NCI-H2227 (cell line): ENCODE measurements around the gene PTPRN2.

Experiments
- DNase-seq: peaks from one replicate; lab custom pipeline; 2025; ENCODE audit not compliant: unreplicated experiment; lab: John Stamatoyannopoulos, UW

Gene PTPRN2

DNA sequence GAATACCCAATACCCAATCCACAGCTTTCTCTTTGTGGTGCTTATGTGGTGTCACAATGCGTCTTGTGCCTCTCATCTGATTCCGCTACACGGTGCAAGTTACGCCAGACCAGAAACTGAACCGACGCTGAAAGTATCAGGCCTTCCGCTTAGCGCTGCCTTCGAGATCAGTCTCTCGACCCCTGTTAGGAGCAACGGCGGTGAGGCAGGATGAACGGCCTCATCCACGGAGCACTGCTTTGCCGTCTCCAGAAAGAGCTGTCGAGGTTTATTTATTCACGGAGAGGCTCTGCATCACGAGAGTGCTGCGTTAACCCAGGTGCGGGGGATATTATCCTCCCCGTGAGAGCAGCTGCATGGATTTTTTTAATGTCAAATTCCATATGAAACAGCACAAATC, 786.5 kb downstream of the PTPRN2 start:
- no peak for DNase-seq

DNA sequence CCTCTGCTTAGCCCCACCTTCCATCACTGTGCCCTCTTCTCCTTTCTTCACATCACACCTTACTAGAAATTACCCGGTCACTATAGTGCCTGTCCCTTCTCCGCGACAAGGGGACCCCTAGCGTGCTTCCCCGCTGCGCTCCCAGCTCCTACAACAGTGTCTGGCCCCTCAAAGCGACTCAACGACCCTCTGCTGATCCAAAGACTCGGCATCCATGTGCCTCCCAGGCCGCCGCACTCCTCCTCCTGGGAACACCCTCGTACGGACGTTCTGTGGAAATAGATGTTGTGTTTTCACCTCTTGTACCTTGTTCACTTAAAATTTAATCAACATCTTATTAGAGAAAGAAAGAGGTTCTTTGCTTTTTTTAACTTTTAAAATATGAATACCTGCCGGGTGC, 787.3 kb downstream of the PTPRN2 start:
- DNase-seq = no peak

DNA sequence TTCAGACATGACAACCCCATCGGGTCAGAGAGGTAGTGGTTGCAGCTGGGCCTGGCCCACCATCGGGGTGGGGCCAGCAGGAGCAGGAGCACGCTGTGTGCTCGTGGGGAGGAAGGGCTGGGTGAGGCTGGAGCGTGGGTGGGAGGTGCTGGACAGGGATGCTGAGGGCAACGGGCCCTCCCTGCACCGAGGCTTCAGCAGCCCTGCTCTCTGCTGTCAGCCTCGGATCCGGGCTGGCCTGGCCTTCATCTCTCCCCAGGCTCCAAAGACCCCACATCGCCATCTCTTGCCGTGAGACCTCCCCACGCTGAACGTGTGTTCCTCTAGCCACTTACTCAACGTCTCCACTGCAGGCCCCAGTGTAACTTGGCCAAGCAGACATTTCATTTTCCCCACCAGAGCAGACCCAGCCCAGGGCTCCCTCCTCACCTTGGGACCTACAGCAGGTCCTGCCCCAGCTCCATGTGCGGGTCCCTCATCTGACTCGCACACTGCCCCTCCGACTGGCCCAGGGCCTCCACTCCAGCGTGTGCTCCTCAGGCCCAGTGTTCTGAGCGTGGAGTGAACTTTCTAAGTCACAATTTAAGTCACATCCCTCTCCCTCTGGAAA, 788.4 kb downstream of the PTPRN2 start:
- DNase-seq = no peak

DNA sequence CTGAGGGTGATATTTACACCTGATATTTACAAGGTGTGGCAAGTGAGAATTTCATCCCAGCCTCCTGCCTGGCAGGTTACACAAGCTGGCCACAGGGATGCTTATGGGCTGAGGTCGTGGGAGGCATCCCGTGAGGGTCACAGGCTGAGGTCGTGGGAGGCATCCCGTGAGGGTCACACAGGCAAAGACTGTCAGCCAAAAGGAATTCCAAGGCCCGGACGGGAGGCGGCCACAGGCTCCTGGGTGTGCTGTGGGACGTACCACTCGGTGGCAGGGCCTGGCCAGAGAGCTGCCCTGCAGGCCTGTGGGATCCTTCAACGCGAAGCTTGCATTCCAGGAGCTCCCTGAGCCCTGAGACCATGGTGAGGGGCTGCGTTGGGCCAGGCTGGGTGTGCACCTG, 790.3 kb downstream of the PTPRN2 start:
- no peak for DNase-seq

DNA sequence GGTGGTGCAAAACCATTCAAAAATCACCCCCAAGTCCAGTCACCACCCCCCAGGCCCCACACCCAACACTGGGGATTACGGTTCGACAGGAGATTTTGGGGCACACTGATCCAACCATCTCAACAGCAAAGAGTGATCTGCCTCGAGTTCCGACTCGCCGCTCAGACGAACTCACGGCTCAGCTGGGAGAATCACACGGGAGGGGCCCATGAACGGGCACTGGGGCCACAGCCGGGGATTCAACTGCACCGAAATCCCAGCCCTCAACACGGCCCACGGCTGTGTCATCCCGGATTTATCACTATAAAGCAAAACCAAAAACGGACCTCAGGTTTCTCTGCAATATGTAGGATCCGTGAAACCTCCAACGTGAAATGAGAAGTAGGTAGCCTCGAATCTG, 790.8 kb downstream of the PTPRN2 start:
- no peak for DNase-seq

DNA sequence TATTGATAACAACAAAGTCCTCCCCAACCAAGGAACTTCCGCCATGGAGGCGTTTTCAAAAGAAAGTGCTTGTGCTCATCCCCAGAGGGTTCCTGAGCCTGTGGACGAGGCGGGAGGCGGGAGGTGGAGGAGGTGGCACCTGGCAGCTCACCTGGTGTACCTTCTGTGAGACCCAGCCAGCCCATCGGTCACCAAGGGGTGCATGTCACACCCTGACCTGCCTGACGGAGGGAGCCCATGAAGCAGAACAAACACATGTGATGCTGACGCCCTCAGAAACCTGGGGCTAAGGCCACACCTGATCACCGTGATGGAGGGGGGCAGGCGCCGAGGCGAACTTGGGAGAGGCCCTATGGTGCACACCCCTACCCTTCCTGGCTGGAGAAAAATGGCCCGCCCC, 792.0 kb downstream of the PTPRN2 start:
- no peak for DNase-seq

DNA sequence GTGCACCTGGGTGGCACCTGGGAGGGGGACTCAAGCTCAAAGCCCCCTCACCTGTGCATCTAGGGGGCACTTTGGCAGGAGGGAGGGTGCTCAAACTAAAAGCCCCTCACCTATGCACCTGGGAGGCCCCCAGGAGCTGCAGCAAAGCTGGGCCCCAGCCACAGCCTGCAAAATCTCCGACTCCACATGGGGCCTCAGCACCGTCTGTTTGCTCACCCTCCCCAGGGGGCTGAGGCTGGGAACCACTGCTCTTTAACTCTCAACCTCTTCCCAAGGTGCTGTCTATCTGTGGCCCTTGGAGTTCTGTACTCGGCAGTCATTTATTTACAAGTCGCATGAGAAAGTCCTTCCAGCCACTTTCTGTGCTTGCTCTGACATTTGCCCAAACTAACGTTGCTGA, 792.4 kb downstream of the PTPRN2 start:
- no peak for DNase-seq

DNA sequence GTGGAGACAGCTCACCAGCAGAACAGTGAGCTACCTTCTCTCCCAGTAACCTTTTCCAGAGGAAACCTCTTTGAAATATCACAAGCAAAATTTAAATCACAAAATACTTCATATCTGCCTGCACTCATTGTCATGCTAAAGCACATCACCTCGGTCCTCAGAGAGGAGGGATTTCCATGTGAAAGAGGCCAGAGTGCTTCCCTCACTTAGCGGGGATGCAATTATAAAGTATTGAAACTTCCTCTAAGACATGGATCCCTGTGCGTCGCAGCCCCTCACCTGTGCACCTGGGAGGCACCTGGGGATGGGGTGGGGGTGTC, 792.9 kb downstream of the PTPRN2 start:
- DNase-seq = no peak

DNA sequence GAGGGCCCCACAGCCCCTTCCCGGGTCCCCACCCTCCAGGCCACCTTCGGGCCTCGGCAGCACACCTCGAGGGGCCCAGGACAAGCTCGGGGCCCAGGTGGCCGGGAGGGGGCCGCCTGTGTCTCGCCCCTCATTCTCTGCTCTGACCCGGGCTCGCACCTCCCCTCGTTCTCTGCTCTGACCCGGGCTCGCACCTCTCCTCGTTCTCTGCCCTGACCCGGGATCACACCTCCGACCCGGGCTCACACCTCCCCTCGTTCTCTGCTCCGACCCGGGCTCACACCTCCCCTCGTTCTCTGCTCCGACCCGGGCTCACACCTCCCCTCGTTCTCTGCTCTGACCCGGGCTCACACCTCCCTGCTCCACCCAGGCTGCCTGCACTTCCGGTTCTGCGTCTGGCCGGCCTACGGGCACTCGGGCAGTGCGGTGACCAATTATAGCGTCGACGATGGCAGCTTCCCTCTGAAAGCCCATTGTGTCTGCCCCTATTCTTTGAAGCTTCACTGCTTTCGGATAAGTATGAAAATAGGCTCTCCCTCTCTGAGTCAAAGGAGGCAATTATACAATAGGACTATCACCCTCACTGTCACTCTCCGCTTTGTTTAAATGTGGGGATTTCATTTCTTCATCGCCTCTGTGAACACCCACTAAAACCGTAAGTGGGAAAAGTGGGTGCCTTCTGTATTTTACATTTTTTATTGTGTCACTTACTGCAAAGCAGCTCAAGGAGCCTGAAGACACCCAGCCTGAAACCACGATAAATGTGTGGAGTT, 793.5 kb downstream of the PTPRN2 start:
- no peak for DNase-seq

DNA sequence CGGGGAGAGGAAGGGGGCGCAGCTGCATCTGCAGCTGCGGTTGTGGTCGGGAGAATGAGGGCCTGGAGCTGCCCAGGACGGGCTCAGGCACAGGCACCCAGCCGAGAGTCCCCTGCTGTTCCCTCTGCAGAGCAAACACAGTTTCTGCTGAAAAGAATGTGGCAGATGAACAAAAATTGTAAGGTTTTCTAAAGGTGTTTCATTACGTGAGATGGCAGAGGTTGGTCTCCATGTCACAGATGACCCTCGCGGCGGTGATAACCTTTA, 794.6 kb downstream of the PTPRN2 start:
- DNase-seq = no peak

DNA sequence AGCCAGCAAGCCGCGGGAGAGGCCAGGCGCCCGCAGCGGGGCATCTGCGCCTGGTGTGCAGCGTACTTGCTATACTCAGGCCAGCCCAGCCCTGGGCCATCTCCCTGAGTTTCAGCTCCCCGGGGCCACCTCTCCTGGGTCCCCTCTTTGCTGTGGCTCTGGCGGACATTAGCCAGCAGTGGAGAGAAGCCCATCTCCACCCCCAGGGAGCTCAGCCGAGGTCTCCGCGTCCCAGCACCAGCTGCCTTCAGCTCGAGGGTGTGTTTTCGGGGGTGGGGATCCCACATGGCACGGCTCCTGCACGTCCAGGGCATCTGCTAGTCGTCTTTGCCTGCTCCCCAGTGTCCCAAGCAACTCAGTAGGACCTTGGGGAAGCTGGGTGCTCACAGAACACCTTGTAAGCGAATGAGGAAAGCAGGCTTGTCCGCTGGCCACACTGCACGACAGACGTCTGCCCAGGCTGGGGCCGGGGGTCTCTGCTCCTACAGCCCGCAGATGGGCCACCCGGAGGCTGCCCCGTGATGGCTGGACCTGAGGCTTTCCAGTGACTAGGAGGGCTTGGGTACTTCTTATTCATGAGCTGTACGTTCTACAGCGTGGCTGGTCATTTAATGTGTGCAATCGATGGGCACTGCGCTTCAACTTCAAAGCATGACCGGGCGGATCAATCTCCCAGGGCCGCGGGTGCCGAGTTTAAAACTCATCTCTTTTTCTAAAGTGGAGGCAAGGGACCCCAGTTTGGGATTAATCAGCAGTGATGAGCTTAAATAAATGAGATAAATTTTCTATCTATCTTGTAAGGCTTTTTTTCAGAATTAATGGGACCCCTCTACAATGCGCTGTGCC, 795.2 kb downstream of the PTPRN2 start:
- no peak for DNase-seq

DNA sequence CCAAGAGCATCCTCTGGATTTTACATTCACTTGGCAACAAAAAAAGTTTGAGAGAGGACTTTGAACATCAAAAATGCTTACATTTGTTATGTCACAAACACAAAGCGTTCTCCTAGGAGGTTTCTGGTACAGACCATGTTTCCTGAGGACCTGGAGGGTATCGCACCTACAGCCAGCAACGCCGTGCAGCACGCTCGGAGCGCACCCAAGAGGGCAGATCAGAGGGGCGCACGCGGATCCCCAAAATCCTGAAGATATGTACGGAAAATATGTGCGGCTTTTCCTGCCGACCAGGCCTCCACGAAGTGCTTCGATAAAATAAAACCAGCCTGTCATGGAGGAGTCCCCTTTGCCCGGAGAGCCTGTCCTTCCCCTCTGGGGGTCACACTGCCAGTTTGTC, 796.0 kb downstream of the PTPRN2 start:
- DNase-seq = no peak

DNA sequence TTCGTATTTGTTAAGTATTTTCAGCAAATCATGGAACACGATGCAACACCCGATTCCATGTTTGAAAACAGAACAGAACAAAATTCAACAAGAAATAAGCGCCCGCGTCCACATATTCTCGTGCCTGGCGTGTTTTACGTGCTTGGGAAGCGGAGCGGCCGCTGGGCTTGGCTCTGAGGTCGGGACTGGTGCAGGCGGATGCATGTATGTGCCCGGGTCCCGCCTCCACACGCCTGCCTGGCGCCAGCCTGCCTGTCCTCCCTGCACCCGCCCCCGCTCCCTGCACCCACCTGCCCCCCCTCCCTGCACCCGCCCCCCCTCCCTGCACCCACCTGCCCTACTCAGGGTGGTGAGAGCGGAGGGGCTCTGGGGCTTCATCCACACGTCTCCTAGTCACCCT, 796.4 kb downstream of the PTPRN2 start:
- no peak for DNase-seq

DNA sequence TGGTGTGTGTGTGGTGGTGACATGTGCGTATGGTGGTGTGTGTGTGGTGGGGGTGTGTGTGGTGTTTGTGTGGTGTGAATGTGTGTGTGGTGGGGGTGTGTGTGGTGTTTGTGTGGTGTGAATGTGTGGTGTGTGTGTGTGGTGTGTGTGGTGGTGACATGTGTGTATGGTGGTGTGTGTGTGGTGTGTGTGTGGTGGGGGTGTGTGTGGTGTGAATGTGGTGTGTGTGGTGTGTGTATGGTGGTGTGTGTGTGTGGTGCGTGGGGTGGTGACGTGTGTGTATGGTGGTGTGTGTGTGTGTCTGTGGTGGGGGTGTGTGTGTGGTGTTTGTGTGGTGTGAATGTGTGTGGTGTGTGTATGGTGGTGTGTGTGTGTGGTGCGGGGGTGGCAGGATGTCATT, 797.7 kb downstream of the PTPRN2 start:
- no peak for DNase-seq

DNA sequence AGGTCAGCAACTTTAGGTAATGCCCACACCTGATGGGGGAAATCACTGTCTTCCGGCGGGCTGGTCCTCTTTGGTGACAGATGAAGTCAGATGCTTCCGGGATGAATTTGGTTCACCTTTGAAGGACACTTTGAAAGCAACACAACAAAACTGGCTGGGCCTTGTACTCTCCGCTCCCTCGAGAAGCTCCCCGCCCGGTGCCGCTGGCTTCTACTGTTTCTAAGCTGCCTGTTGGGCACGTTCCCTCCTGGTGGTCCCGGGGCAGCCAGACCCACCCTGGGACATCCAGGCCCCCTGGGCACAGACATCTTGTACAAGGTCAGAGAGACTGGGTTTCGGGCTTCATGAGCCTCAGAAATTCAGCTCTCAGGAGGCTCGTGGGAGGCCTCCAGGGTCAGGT, 798.5 kb downstream of the PTPRN2 start:
- no peak for DNase-seq

DNA sequence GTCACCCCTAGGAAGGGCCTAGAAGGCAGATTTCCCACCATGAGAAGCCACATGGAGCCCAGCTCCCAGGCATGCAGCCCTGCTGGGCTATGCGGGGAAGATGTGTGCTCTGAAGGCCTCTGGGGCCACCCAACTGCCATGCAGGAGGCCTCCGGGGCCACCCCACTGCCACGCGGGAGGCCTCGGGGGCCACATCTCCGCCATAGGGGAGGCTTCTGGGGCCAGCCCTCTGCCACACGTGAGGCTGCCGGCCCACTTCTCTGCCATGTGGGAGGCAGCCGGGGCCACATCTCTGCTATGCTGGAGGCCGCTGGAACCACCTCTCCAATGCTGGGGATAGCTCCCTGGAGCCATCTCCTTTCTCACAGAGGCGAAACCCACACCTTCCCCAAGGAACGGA, 799.0 kb downstream of the PTPRN2 start:
- DNase-seq = no peak

DNA sequence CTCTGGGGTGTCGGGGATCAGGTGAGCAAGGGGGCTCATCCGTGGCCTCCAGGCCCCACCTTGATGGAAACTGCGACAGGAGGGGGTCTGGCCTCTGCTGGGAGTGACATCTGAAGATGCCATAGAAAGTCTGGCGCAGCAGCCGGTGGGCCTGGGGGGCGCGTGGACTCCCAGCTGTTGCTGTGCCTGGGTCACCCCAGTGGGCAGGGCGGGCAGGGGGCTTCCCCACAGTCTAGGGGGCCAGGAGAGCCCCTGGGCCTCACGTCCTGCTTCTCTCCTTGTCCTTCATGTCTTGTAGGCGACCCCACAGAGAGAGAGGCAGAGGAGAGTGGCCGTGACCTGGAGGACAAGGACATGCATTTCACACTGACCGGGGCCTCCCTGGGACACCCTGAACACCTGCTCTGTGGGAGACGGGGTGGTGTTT, 800.3 kb downstream of the PTPRN2 start:
- DNase-seq = no peak

DNA sequence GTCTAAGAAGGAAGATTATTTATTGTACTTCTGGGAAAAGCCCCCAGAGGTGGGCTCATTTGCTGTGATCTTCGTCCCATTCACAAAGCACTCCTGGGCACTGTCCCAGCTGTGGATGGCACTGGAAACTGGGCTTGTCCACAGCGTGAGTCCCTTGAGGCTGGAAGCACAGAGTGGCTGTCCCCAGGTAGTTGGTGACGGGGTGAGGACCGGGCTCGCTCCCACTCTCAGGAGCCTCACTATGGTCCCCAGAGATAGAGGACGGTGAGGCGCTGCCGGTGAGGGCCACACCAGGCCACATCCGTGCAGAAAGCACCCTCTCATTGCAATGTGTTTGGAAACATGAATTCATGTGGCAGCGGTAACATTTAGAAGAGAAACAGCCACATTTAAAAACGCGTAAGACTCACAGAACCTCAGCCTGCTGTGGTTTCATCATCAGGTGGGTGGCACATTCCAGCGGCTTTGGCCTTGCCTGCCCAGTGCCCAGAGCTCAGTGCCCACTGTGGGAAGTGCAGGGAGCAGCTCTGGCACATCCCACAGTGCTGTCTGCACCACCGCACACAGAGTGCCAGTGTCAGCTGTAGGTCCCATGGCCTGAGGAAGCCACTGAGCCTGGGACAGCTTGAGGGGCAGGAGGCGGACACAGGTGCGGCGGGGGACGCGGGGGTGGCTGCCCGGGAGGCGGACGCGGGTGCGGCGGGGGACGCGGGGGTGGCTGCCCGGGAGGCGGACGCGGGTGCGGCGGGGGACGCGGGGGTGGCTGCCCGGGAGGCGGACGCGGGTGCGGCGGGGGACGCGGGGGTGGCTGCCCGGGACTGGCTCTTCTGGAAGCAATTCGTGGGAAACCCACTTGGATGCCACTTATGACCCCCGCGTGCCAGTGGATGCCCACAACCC, 801.0 kb downstream of the PTPRN2 start:
- no peak for DNase-seq

DNA sequence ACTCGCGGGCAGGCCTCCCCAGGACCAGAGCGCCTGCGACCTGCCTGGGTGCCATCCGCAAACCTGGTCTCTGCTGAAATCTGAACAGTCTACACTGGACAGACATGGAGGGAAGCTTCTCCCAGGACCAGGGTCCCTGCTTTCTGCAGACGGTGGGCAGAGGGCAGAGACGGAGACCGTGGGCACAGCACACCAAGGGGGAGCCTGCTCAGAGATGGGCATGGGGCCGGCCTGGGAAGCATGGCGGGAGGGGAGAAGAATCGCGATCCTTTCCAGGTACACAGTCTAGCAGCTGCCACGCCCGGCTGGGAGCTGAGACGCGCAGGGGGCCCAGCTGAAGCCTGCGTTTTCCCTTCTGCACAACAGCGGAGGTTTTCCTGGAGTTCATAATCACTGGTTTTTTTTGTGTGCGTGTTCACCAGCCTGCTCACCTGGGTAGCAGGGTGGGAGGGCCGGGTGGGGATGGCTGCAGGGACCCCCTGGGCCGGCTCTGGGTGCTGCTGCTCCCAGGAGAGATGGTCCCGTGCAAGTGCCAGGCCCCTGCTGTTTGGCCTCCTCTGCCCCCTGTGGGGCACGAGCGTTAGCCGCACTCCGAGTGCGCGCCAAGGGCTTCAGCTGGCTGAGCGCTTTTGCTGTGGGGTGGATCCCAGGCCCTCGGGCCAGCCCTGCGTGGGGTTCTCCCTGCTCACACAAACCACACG, 802.0 kb downstream of the PTPRN2 start:
- DNase-seq = no peak

DNA sequence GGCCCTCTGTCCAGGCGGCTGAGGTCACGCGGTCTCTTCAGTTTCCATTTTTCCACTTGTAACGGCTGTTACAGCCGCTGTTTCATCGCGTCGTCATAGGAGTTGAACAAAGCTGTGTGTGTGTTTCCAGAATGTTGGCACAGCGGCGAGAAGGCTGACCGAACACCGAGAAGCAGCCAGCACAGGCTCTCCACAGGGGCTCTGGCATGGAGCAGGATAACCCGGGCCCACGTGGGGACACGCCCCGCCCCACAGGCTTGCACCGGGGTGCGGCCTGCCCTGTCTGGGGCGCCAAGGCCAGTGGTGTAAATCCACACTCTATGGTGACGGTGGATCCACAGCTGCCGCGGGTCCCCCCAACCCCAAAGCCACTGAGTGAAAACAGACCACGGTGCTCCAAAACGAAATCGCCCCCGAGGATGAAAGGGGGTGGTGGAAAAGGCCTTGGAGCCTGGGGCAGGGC, 802.6 kb downstream of the PTPRN2 start:
- DNase-seq = no peak
